ENCODE data around the gene ADAMTS15.

The ADAMTS15 gene

GRCh38 chr11:130511765-130512164 lies 63.3 kb downstream of the ADAMTS15 start:
- DNase-seq (ENCODE audit: extremely low read depth, low read depth) = no peak
- no peak for TF ChIP-seq CTCF (IDR thresholded peaks at IDR 0.05; ENCODE audit: low read depth, low read length)

- TF ChIP-seq CTCF (IDR thresholded peaks at IDR 0.05; ENCODE audit: low read depth, low read length) = no peak
- DNase-seq (ENCODE audit: extremely low read depth, low read depth) = no peak
Observed at GRCh38 chr11:130512662-130513061, 64.2 kb downstream of the ADAMTS15 start.

GRCh38 chr11:130513132-130513531 lies 64.7 kb downstream of the ADAMTS15 start:
- no peak for TF ChIP-seq CTCF (IDR thresholded peaks at IDR 0.05; ENCODE audit: low read depth, low read length)
- no peak for DNase-seq (ENCODE audit: extremely low read depth, low read depth)

GRCh38 chr11:130514316-130514715 lies 65.9 kb downstream of the ADAMTS15 start:
- no peak for TF ChIP-seq CTCF (IDR thresholded peaks at IDR 0.05; ENCODE audit: low read depth, low read length)
- no peak for DNase-seq (ENCODE audit: extremely low read depth, low read depth)

- TF ChIP-seq CTCF (IDR thresholded peaks at IDR 0.05; ENCODE audit: low read depth, low read length) = no peak
- no peak for DNase-seq (ENCODE audit: extremely low read depth, low read depth)
Observed at GRCh38 chr11:130514851-130515250, 66.4 kb downstream of the ADAMTS15 start.

- no peak for DNase-seq (ENCODE audit: extremely low read depth, low read depth)
- TF ChIP-seq CTCF (IDR thresholded peaks at IDR 0.05; ENCODE audit: low read depth, low read length) = no peak
Observed at GRCh38 chr11:130515829-130516553, 67.5 kb downstream of the ADAMTS15 start.

GRCh38 chr11:130516554-130517505 lies 68.4 kb downstream of the ADAMTS15 start:
- no peak for DNase-seq (ENCODE audit: extremely low read depth, low read depth)
- no peak for TF ChIP-seq CTCF (IDR thresholded peaks at IDR 0.05; ENCODE audit: low read depth, low read length)
